GM23248 (cell line): ENCODE data around the gene TEKTIP1.
"Not testable (repeated sequence)": the region's sequence is repeated elsewhere in the genome, so short reads cannot be mapped to it uniquely, and the experiment has no call there.

Experiments
- EZH2 ChIP-seq: fragments of 200-600 bp; sonication (generic); IDR thresholded peaks from 2 replicates; pipeline ENCODE4 v1.6.1; 2018; ENCODE audit warnings: antibody characterized with exemption, mild to moderate bottlenecking; ENCODE audit not compliant: insufficient read depth, poor library complexity, severe bottlenecking
- EZH2phosphoT487 ChIP-seq: fragments of 200-600 bp; sonication (generic); IDR thresholded peaks from 2 replicates; pipeline ENCODE4 v1.6.1; 2018; ENCODE audit warnings: antibody characterized with exemption, moderate library complexity, mild to moderate bottlenecking, low read depth; ENCODE audit not compliant: insufficient read depth

GRCh38 chr19:3529299-3529698, 9.7 kb upstream of the TEKTIP1 start:
- not testable (repeated sequence) for TF ChIP-seq EZH2, EZH2phosphoT487
